AG09309 (cell line): ENCODE results near the gene ZYX.
A peak's percentile ranks its signal among the peaks of the same experiment; 100 is the strongest.

Experiments
- DNase-seq: peaks from one replicate; pipeline ENCODE4 v3.0.0-alpha.2; 2010; ENCODE audit warnings: low read depth
- H3K4me3 ChIP-seq: 2 replicates; pipeline ENCODE4 v1.5.1; 2011; ENCODE audit warnings: mild to moderate bottlenecking, low read depth, low read length, moderate library complexity; ENCODE audit not compliant: control insufficient read depth
- TF ChIP-seq, protein P1 (sequence below): IDR thresholded peaks from 2 replicates; pipeline ENCODE4 v1.5.1; 2011; ENCODE audit warnings: mild to moderate bottlenecking, low read depth, low read length, inconsistent platforms; ENCODE audit not compliant: insufficient read depth, control insufficient read depth; ENCODE audit errors: missing control alignments

ZYX gene

DNA sequence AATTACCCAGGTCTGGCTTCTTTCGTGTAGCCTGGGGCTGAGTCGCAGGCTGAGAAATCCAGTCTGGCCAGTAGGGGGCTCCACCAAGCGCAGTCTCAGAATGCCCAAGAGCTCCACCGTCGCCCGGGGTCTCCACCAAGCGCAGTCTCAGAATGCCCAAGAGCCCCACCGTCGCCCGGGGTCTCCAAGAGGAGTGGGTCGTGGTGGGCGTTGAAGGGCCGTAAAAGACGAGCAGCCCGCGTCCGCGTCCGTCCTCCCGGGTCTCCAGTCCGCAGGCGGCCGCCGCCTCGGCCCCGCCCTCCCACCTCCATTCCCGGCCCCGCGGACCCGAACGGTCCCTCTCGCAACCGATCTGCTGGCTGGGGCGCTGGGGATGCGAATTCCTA, 892 bp upstream of the ZYX start:
- peak; percentile 46 for DNase-seq
- TF ChIP-seq, protein P1, sequence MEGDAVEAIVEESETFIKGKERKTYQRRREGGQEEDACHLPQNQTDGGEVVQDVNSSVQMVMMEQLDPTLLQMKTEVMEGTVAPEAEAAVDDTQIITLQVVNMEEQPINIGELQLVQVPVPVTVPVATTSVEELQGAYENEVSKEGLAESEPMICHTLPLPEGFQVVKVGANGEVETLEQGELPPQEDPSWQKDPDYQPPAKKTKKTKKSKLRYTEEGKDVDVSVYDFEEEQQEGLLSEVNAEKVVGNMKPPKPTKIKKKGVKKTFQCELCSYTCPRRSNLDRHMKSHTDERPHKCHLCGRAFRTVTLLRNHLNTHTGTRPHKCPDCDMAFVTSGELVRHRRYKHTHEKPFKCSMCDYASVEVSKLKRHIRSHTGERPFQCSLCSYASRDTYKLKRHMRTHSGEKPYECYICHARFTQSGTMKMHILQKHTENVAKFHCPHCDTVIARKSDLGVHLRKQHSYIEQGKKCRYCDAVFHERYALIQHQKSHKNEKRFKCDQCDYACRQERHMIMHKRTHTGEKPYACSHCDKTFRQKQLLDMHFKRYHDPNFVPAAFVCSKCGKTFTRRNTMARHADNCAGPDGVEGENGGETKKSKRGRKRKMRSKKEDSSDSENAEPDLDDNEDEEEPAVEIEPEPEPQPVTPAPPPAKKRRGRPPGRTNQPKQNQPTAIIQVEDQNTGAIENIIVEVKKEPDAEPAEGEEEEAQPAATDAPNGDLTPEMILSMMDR, result peak; percentile 85
- peak overlapping the region; percentile 92 for H3K4me3 ChIP-seq

DNA sequence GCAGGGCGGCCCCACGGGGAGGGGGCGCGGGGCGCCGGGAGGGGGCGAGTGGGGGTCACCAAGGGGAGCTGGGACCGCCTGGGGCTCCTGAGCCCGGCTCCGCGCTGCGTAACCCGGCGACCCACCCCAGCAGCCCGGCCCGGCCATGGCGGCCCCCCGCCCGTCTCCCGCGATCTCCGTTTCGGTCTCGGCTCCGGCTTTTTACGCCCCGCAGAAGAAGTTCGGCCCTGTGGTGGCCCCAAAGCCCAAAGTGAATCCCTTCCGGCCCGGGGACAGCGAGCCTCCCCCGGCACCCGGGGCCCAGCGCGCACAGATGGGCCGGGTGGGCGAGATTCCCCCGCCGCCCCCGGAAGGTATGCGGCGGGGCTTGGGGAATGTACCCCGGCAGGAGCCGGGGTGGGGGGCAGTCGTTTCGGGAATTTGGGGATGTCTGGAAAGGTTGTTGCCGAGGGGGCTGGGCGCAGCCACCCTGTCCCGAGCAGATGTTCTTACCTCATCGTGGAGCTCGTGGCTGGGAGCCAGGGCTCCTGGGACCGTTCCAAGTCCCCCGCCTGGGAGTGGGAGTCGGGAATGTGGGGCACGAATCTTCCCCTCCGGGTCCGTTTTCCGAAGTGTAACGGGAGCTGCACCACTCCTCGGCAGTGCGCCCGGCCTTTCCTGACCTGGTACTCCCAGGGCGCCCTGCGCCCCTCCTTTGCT, 431 bp downstream of the ZYX start:
- TF ChIP-seq, protein P1, result no peak
- DNase-seq, result peak; percentile 38
- H3K4me3 ChIP-seq, result peak overlapping the region; percentile 92

DNA sequence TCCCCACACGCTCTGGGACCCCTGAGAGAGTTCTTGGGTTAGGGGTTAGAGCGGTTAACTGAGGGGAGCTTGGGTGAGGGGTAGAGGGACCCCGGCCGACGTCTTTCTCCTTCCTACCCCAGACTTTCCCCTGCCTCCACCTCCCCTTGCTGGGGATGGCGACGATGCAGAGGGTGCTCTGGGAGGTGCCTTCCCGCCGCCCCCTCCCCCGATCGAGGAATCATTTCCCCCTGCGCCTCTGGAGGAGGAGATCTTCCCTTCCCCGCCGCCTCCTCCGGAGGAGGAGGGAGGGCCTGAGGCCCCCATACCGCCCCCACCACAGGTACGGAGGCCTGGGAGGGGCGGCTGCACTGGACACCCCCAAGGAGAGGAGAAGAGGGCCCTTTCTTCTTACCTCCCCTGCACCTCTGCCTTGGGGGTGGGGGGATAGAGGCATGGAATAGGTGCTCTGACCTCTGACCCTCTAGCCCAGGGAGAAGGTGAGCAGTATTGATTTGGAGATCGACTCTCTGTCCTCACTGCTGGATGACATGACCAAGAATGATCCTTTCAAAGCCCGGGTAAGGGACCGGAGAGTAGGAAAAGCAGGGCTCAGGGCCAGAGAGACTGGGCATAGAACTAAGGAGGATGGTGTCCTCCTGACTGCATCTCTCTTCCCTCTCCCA, 1.1 kb downstream of the ZYX start:
- TF ChIP-seq, protein P1, result no peak
- peak overlapping the region; percentile 92 for H3K4me3 ChIP-seq
- no peak for DNase-seq

DNA sequence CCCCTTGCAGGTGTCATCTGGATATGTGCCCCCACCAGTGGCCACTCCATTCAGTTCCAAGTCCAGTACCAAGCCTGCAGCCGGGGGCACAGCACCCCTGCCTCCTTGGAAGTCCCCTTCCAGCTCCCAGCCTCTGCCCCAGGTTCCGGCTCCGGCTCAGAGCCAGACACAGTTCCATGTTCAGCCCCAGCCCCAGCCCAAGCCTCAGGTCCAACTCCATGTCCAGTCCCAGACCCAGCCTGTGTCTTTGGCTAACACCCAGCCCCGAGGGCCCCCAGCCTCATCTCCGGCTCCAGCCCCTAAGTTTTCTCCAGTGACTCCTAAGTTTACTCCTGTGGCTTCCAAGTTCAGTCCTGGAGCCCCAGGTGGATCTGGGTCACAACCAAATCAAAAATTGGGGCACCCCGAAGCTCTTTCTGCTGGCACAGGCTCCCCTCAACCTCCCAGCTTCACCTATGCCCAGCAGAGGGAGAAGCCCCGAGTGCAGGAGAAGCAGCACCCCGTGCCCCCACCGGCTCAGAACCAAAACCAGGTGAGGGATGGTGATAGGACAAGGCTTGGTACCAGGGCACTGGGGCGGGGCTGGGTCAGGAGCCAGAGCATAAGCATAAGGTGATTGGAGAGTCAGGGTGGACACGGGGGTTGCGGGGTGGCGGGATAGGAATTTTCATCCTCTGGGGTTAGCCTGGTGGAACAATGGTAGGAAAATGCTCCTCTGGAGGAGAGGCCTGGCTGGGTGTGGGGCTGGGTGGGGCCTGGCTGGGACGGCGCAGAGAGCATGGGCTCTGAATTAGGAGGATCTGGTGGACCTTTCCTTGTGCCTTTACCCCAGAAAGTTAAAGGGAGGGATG, 1.9 kb downstream of the ZYX start:
- TF ChIP-seq, protein P1, result no peak
- peak overlapping the region; percentile 92 for H3K4me3 ChIP-seq
- DNase-seq, result no peak

DNA sequence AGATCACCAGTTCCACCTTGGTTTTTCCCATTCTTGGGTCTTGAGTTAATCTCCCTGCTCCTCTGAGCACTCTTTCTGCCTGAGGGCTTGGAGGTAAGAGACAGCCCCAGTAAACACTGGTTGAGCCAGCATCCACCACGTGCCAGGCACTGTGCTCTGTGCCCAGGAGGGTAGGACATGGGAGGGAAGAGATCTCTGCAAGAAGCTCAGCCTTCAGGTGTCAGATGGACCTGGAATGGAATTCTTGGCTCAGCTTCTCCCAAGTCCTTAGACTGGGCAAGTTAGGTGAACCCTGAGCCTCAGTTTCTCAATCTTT, 2.5 kb downstream of the ZYX start:
- H3K4me3 ChIP-seq, result peak overlapping the region; percentile 92
- TF ChIP-seq, protein P1, result no peak
- no peak for DNase-seq

DNA sequence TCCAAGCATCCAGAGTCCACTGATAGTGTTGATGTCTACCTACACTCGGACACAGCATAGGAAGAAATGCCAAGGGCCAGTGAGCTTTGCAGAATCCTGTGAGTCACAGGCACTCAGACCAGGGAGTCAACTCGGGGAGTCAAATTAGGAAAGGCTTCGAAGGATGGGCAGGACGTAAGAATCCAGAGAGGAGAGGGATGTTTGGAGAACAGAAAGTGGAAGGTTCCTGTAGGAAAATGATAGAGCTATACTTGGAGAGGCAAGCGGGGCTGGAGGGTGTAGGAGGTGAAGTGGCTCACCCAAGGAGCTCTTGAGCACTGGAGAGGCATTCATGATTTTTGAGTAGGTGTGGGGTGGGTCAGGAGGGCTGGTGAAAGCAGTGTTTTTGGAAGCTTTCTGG, 3.0 kb downstream of the ZYX start:
- peak overlapping the region; percentile 39 for H3K4me3 ChIP-seq
- TF ChIP-seq, protein P1, result no peak
- no peak for DNase-seq
